Stimulated activated CD4-positive, alpha-beta T cell treated with anti-CD3 and anti-CD28 coated beads, Interleukin-2, amount 100 ng/mL, for 24 hours (primary cell): ENCODE results near the gene GLS.
"Not testable (repeated sequence)": the region's sequence is repeated elsewhere in the genome, so short reads cannot be mapped to it uniquely, and the experiment has no call there.

Experiments used
- DNase-seq, 2 donors: peaks; one replicate each; pipeline ENCODE4 v3.0.0-alpha.2; 2020

Gene GLS

DNA sequence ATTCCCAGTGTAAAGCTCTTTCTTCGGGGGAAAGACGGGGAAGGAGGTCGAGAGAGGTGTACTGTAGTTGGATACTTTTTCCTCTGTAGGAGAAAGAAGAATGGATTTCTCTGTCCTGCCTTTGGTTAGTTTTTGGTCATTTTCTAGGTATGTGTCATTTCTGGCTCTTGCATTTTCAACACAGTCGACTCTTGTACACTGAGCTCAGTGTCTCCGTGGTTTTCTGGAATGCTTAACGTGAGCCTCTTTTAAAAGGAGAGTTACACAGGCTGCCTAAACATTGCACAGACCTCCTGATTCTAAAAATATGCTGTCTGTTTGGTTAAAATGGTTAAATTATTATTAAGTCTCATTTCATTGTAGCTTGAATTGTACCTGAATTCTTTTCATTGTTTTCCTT lies 21.8 kb upstream of the GLS start:
- DNase-seq = no peak

- no peak for DNase-seq
These were observed 21.0 kb upstream of the GLS start for GRCh38 chr2:190859347-190860297.

GRCh38 chr2:190860985-190861680 lies 19.5 kb upstream of the GLS start:
- no peak for DNase-seq

- not testable (repeated sequence) for DNase-seq
These were observed 18.5 kb upstream of the GLS start for GRCh38 chr2:190862128-190862527.

- DNase-seq = no peak
These were observed 18.0 kb upstream of the GLS start for GRCh38 chr2:190862571-190862991.

DNA sequence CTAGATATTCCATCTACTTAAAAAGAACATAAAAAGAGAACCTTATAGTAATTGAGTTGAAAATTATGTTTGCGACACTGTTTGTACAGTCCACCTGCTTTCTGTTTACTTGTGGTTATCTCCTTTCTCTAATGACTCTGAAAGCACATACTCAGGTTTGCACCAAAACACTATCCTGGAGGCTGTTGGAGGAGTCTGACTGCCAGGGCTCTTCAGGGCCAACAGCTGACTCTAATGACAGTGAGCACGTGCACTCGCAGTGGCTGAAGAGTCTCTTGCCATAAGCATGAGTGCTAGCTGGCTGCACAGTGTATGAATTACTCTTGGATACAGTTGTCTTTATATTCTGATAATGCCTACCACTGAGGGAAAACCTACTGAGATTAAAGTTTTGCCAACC lies 16.7 kb upstream of the GLS start:
- DNase-seq = no peak

DNA sequence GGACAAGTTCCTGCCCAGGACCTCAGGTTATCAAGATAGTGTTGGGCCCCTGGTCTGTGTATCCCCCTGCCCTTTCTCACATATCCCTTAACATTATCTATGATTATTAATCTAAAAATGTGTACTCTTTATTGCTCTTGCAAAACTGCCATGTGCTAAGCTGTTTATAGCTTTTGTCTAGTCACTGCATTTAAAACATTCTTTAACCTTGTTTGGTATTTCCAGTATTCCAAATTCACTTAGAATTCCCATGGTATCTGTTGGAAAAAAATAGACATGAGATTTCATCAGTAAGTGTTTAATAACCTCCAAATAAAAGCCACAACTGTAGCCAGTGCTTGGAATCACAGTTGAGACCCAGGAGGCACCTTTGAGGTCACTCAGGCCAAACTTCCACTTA lies 16.2 kb upstream of the GLS start:
- DNase-seq = no peak

GRCh38 chr2:190867212-190867611 lies 13.4 kb upstream of the GLS start:
- DNase-seq = no peak

- DNase-seq = no peak
These were observed 12.8 kb upstream of the GLS start for GRCh38 chr2:190867832-190868231.

GRCh38 chr2:190869721-190870120 lies 10.9 kb upstream of the GLS start:
- DNase-seq = no peak

DNA sequence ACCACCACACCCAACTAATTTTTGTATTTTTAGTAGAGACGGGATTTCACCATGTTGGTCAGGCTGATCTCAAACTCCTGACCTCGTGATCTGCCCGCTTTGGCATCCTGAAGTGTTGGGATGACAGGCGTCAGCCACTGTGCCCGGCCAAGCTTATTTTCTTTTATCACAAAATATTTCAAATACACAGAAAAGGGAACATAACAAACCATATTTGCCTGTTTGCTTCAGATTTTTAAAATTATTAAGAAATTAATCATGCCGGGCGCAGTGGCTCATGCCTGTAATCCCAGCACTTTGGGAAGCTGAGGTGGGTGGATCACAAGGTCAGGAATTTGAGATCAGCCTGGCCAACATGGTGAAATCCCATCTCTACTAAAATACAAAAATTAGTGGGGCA lies 7.2 kb upstream of the GLS start:
- not testable (repeated sequence) for DNase-seq

GRCh38 chr2:190875891-190876290 lies 4.7 kb upstream of the GLS start:
- DNase-seq = no peak

GRCh38 chr2:190876631-190877030 lies 4.0 kb upstream of the GLS start:
- DNase-seq = no peak

DNA sequence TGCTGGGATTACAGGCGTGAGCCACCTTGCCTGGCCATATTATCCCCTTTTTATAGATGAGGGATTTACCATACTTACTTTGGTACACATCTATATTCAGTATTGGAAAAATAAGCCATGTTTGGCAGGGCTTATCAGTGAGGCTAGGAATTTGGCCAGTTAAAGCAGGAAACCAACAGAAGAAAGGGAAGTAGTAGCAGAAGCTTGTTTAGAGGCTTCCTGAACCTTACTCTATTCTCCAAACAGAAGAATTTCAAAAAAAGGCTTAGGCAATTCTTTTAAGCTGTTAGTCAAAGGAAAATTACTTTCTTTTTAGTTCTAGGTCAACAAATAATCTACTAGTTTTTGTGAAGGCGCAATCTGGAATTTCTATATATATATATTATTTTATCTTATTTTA lies 3.2 kb upstream of the GLS start:
- no peak for DNase-seq

DNA sequence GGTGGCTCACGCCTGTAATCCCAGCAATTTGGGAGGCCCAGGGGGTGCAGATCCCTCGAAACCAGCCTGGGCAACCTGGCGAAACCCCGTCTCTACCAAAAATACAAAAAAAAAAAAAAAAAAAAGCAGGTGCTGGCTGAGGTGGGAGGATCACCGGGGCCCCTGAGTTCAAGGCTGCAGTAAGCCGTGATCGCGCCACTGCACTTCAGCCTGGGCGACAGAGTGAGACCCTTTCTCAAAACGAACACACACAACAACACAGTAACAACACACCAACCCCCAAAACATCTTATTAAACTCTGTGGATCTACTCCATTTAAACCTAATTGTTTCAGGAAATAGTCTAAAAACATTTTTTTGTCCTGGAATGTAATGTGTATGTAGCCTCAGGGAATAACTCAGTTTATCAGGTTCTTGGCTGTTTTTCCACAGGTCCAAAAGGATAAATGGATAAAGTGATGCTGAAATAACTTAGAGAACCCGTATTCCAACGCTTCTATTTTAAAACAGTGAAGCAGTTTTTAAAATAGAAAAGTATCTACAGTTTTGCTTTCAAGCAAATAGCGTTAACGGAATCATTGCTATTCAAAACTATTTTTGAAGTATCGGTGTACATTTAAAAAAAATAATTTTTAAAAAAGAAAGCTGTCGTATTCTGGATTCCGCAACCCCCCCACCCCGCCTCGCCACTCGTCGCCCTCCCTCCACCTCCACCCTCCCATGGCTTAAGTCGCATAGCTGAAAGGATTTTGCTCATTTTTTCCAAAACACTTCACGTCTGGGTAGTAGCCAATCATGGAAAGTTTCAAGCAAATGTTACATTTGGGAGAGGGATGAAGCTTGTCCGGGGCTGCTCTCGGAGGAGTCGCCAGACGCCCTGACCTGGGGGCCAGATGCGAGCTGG lies 895 bp upstream of the GLS start:
- peak; percentile 48 to 61 for DNase-seq

DNA sequence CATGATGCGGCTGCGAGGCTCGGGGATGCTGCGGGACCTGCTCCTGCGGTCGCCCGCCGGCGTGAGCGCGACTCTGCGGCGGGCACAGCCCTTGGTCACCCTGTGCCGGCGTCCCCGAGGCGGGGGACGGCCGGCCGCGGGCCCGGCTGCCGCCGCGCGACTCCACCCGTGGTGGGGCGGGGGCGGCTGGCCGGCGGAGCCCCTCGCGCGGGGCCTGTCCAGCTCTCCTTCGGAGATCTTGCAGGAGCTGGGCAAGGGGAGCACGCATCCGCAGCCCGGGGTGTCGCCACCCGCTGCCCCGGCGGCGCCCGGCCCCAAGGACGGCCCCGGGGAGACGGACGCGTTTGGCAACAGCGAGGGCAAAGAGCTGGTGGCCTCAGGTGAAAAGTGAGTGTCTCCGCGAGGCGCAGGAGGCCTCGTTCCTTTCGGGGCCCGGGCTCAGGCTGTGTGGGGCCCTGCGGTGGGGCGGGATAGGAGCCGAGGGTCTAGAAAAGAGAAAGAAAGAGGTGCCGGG lies 520 bp downstream of the GLS start:
- DNase-seq = no peak

DNA sequence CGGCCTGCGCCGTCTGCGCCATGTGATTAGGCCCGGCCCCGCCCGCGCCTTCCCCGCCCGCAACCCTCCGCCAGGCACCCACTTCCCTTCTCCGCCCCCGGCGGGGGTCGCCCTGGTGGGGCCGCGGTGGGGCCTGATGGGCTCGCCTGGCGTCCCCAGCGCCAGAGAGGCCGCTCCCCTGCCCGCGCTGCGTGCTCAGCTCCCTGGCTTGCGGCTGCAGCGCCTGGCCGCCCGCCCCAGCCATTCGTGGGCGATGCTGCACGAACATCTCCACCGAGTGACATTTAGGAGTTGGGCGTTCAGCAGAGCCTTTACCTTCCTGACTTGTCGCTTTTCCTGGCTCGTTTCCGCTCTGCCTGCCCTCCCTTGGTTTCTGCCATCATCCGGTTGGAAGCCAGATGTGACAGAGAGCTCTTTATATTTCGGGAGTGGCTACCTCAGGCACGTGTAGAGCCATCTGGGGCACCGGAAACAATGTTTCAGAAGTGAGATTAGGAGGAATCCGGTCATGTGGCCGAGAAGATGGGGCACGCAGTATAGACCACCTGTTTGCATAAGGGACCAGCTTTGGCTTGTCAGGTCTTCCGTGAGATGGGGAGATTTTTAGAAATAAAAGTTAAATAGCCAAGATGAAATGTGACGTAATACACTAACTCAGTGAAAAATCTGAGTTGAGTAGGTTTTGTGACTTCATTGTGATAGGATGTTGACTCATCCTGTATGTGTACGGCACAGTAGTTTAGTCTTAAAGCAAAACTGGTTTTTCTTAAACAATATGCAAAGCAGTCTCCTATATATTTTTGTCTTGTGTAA lies 1.2 kb downstream of the GLS start:
- DNase-seq = peak; percentile 67 to 74

DNA sequence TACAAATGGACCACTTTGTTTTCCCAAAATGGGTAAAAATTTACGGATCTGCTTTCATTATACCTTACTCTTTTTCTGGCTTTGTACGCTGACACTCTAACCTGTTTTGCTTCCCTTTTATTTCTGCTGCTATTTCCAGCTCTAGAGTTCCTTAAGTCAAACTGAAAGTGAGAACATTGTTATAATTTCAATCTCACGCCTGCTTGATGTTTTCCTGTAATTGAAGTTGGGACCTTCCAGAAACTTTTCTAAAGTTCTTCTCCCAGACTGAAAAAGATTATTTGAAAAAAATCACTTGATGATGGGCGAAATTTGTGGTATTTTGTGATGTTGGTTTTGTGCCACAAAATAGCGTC lies 1.8 kb downstream of the GLS start:
- DNase-seq = no peak

GRCh38 chr2:190882856-190883582 lies 2.4 kb downstream of the GLS start:
- no peak for DNase-seq

DNA sequence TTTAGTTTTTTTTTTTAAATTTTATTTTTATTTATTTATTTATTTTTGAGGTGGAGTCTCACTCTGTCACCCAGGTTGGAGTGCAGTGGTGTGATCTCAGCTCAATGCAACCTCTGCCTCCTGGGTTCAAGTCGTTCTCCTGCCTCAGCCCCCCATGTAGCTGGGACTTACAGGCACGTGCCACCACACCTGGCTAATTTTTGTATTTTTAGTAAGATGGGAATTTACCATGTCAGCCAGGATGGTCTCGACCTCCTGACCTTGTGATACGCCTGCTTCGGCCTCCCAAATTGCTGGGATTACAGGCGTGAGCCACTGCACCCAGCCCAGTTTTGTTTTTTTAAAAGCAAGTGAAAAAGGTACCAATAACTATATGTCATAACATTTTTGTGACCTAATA lies 5.2 kb downstream of the GLS start:
- DNase-seq = not testable (repeated sequence)

DNA sequence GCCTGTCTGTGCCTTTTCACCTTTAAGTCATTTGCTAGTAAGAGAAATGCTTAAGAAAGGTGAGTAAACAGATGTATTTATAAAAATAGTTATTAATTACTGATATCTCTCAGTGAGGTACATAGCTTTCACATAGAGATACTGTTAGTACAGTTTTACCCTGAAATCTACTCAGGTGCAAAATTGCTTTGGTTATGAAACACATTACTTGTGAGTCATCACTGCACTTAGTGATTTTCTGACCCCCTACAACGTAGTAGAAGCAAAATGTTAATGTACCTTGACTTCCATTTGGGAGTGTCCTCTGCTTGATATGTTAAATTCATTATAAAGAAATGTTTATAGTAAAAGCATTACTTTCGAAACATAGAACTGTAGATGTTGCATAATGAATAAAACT lies 6.5 kb downstream of the GLS start:
- no peak for DNase-seq
